ENCODE measurements around the gene XRCC4. TPM values are rescaled to one million over a fixed set of nuclear protein-coding genes. Genes with fewer than 3 reads are reported as not detected.

The XRCC4 gene
- total RNA-seq, 1 experiment from 2014 or later: 7.1 TPM

- ChIA-PET CTCF (interaction anchor here (0.6 kb wide), 1 partner anchor 101 kb away, joined by 3 read pairs; no protein-coding TSS in a partner anchor), POLR2A (interaction anchor here (0.6 kb wide), 1 partner anchor 16 kb away, joined by 3 read pairs; no protein-coding TSS in a partner anchor)
- H3K4me3 Mint-ChIP-seq (ENCODE audit: unreplicated experiment): no peak overlapping the region
- BruUV-seq (replicated peaks): no TSS peak
- no peaks in the 10 kb centered on the region for H3K4me1 Mint-ChIP-seq (ENCODE audit: insufficient read depth, unreplicated experiment)
- no peak for TF ChIP-seq CTCF (IDR thresholded peaks at IDR 0.05; ENCODE audit: unreplicated experiment)
- no peak for DNase-seq (ENCODE audit: unreplicated experiment)
- no peaks in the 10 kb centered on the region for H3K27me3 Mint-ChIP-seq (ENCODE audit: insufficient read depth, unreplicated experiment)
- intact Hi-C loops (cut with micrococcal nuclease): no loop called here
- H3K27ac Mint-ChIP-seq (ENCODE audit: low read depth, unreplicated experiment): no peak overlapping the region
- no peaks in the 10 kb centered on the region for H3K36me3 Mint-ChIP-seq (ENCODE audit: insufficient read depth, unreplicated experiment)
- H3K9me3 Mint-ChIP-seq (ENCODE audit: unreplicated experiment): no peaks in the 10 kb centered on the region
Measured at GRCh38 chr5:83179966-83180365, 102.6 kb downstream of the XRCC4 start.

GRCh38 chr5:83184534-83184933 is 107.2 kb downstream of the XRCC4 start:
- no peak for DNase-seq (ENCODE audit: unreplicated experiment)
- intact Hi-C loops (cut with micrococcal nuclease): no loop called here
- Mint-ChIP-seq H3K9me3 (ENCODE audit: unreplicated experiment) (peaks cover 14% of the 10 kb centered on the region), H3K4me1 (ENCODE audit: insufficient read depth, unreplicated experiment) (no peaks in the 10 kb centered on the region), H3K36me3 (ENCODE audit: insufficient read depth, unreplicated experiment) (peaks cover 7% of the 10 kb centered on the region), H3K27me3 (ENCODE audit: insufficient read depth, unreplicated experiment) (no peaks in the 10 kb centered on the region), H3K4me3 (ENCODE audit: unreplicated experiment) (no peak overlapping the region), H3K27ac (ENCODE audit: low read depth, unreplicated experiment) (no peak overlapping the region)
- no TSS peak for BruUV-seq (replicated peaks)
- no peak for TF ChIP-seq CTCF (IDR thresholded peaks at IDR 0.05; ENCODE audit: unreplicated experiment)
- ChIA-PET CTCF (no interaction called here), POLR2A (no interaction called here)

GRCh38 chr5:83192947-83193346 is 115.6 kb downstream of the XRCC4 start:
- H3K4me1 Mint-ChIP-seq (ENCODE audit: insufficient read depth, unreplicated experiment): no peaks in the 10 kb centered on the region
- no peak overlapping the region for H3K4me3 Mint-ChIP-seq (ENCODE audit: unreplicated experiment)
- POLR2A ChIA-PET: no interaction called here
- TF ChIP-seq CTCF (IDR thresholded peaks at IDR 0.05; ENCODE audit: unreplicated experiment): no peak
- H3K27me3 Mint-ChIP-seq (ENCODE audit: insufficient read depth, unreplicated experiment): no peaks in the 10 kb centered on the region
- H3K27ac Mint-ChIP-seq (ENCODE audit: low read depth, unreplicated experiment): no peak overlapping the region
- H3K36me3 Mint-ChIP-seq (ENCODE audit: insufficient read depth, unreplicated experiment): no peaks in the 10 kb centered on the region
- CTCF ChIA-PET: interaction anchor here (0.6 kb wide), 1 partner anchor 278 kb away, joined by 3 read pairs; no protein-coding TSS in a partner anchor
- intact Hi-C loops (cut with micrococcal nuclease): no loop called here
- H3K9me3 Mint-ChIP-seq (ENCODE audit: unreplicated experiment): no peaks in the 10 kb centered on the region
- no peak for DNase-seq (ENCODE audit: unreplicated experiment)
- no TSS peak for BruUV-seq (replicated peaks)

GRCh38 chr5:83197326-83197967 is 120.1 kb downstream of the XRCC4 start:
- no TSS peak for BruUV-seq (replicated peaks)
- Mint-ChIP-seq H3K36me3 (ENCODE audit: insufficient read depth, unreplicated experiment) (no peaks in the 10 kb centered on the region), H3K9me3 (ENCODE audit: unreplicated experiment) (no peaks in the 10 kb centered on the region), H3K27ac (ENCODE audit: low read depth, unreplicated experiment) (no peak overlapping the region), H3K4me1 (ENCODE audit: insufficient read depth, unreplicated experiment) (no peaks in the 10 kb centered on the region), H3K4me3 (ENCODE audit: unreplicated experiment) (no peak overlapping the region), H3K27me3 (ENCODE audit: insufficient read depth, unreplicated experiment) (no peaks in the 10 kb centered on the region)
- CTCF ChIA-PET: interaction anchor here (0.6 kb wide), 1 partner anchor 20 kb away, joined by 4 read pairs; no protein-coding TSS in a partner anchor
- intact Hi-C loops (cut with micrococcal nuclease): no loop called here
- no peak for TF ChIP-seq CTCF (IDR thresholded peaks at IDR 0.05; ENCODE audit: unreplicated experiment)
- POLR2A ChIA-PET: interaction anchor here (0.7 kb wide), 1 partner anchor 469 kb away, joined by 4 read pairs; no protein-coding TSS in a partner anchor
- no peak for DNase-seq (ENCODE audit: unreplicated experiment)

Measured in MCF 10A (cell line).